Cardiac muscle cell (in vitro differentiated cells and primary cell): ENCODE results near the gene TGFA. TPM values are rescaled to one million over a fixed set of nuclear protein-coding genes. Genes with fewer than 3 reads are reported as not detected.

Experiments used
- DNase-seq, 2 donors: peaks; one replicate each; pipeline versions ENCODE4 v3.0.0 to v3.0.0-alpha.2; 2010 to 2017; ENCODE audit warnings: low read depth in 1 of 2, low spot score in 1 of 2
- H3K27ac ChIP-seq: fragments of 200-600 bp; sonication (generic); 2 replicates; pipeline ENCODE4 v1.5.1; 2016
- H3K27me3 ChIP-seq: fragments of 200-600 bp; sonication (generic); 2 replicates; pipeline ENCODE4 v1.6.0; 2016; ENCODE audit warnings: control low read depth
- H3K36me3 ChIP-seq: fragments of 200-600 bp; sonication (generic); 2 replicates; pipeline ENCODE4 v1.5.1; 2016; ENCODE audit warnings: control low read depth
- H3K4me1 ChIP-seq: fragments of 200-600 bp; sonication (generic); 2 replicates; pipeline ENCODE4 v1.8.1; 2017; ENCODE audit warnings: low read depth, mild to moderate bottlenecking, mixed run types
- H3K4me3 ChIP-seq: fragments of 200-600 bp; sonication (generic); 2 replicates; pipeline ENCODE4 v1.5.1; 2016; ENCODE audit warnings: mild to moderate bottlenecking
- H3K9me3 ChIP-seq: fragments of 200-600 bp; sonication (generic); 2 replicates; pipeline ENCODE4 v1.5.1; 2017; ENCODE audit warnings: low read depth, mild to moderate bottlenecking, control low read depth
- CTCF ChIP-seq: IDR thresholded peaks from 2 replicates; pipeline ENCODE4 v1.5.1; 2012; ENCODE audit warnings: low read depth, mild to moderate bottlenecking, low read length
- polyA plus RNA-seq: library from polyadenylated mRNA; unstranded; fragments of >200 nt; fragmentation: Nextera tagmentation; extraction: Ambion mirVana; gene quantifications from 2 replicates; pipeline ENCODE4 v1.2.1, GENCODE V29; 2016
- total RNA-seq: library from RNA; depleted of rRNA; stranded (reverse); fragments of >200 nt; gene quantifications from 2 replicates; pipeline ENCODE4 v1.2.3, GENCODE V29; 2016

The TGFA gene
- total and polyA plus RNA-seq, 2 experiments from 2014 or later, result 4.6 TPM; not detected in 1

GRCh38 chr2:70514612-70515055 lies 39.0 kb downstream of the TGFA start:
- DNase-seq, result peak in 1 of 2 donors; percentile 41
- H3K4me3 ChIP-seq, result no peak overlapping the region

GRCh38 chr2:70513738-70514137 lies 39.9 kb downstream of the TGFA start:
- no peaks in the 10 kb centered on the region for H3K9me3 ChIP-seq
- H3K36me3 ChIP-seq, result no peaks in the 10 kb centered on the region
- H3K27me3 ChIP-seq, result no peaks in the 10 kb centered on the region
- peaks cover 4% of the 10 kb centered on the region for H3K4me1 ChIP-seq
- no peak overlapping the region for H3K4me3 ChIP-seq
- TF ChIP-seq CTCF, result no peak
- peak in 1 of 2 donors; percentile 30 for DNase-seq
- no peak overlapping the region for H3K27ac ChIP-seq

More at GRCh38 chr2:70514612-70515055, 39.0 kb downstream of the TGFA start:
- H3K27ac ChIP-seq, result no peak overlapping the region
- no peak for TF ChIP-seq CTCF
- peaks cover 4% of the 10 kb centered on the region for H3K4me1 ChIP-seq
- H3K36me3 ChIP-seq, result no peaks in the 10 kb centered on the region
- H3K27me3 ChIP-seq, result no peaks in the 10 kb centered on the region
- H3K9me3 ChIP-seq, result no peaks in the 10 kb centered on the region

- Histone ChIP-seq H3K4me1 (peaks cover 4% of the 10 kb centered on the region), H3K4me3 (no peak overlapping the region), H3K27ac (no peak overlapping the region), H3K36me3 (no peaks in the 10 kb centered on the region), H3K9me3 (no peaks in the 10 kb centered on the region), H3K27me3 (no peaks in the 10 kb centered on the region)
- DNase-seq, result no peak
- TF ChIP-seq CTCF, result no peak
These were observed 41.5 kb downstream of the TGFA start for GRCh38 chr2:70511971-70512729.

GRCh38 chr2:70510313-70510712 lies 43.3 kb downstream of the TGFA start:
- H3K4me1 ChIP-seq, result no peaks in the 10 kb centered on the region
- DNase-seq, result no peak
- H3K27me3 ChIP-seq, result no peaks in the 10 kb centered on the region
- no peak overlapping the region for H3K4me3 ChIP-seq
- H3K27ac ChIP-seq, result no peak overlapping the region
- H3K9me3 ChIP-seq, result no peaks in the 10 kb centered on the region
- no peak for TF ChIP-seq CTCF
- no peaks in the 10 kb centered on the region for H3K36me3 ChIP-seq

GRCh38 chr2:70509565-70509964 lies 44.1 kb downstream of the TGFA start:
- Histone ChIP-seq H3K9me3 (no peaks in the 10 kb centered on the region), H3K27me3 (no peaks in the 10 kb centered on the region), H3K4me1 (no peaks in the 10 kb centered on the region), H3K4me3 (no peak overlapping the region), H3K27ac (no peak overlapping the region), H3K36me3 (no peaks in the 10 kb centered on the region)
- no peak for TF ChIP-seq CTCF
- DNase-seq, result no peak
